Uterus (tissue), 4 donors: Measurements from ENCODE around the gene SF3B3. TPM values are rescaled to one million over a fixed set of nuclear protein-coding genes. Genes with fewer than 3 reads are reported as not detected.

Experiments used
- DNase-seq, 2 donors: peaks; one replicate each; pipeline ENCODE4 v3.0.0-alpha.2; 2019 to 2020
- H3K27ac ChIP-seq, 2 donors: fragments of 200-600 bp; sonication (generic); 1 replicate in 1 of 2; 2 replicates in 1 of 2; pipeline ENCODE4 v1.5.1; 2016 to 2018
- H3K27me3 ChIP-seq, 2 donors: fragments of 200-600 bp; sonication (generic); one replicate each; pipeline ENCODE4 v1.5.1; 2018 to 2019; ENCODE audit warnings: control low read depth in 1 of 2
- H3K36me3 ChIP-seq, 2 donors: fragments of 200-600 bp; sonication (generic); one replicate each; pipeline ENCODE4 v1.5.1; 2019; ENCODE audit warnings: control low read depth in 1 of 2
- H3K4me1 ChIP-seq, 2 donors: fragments of 200-600 bp; sonication (generic); one replicate each; pipeline ENCODE4 v1.5.1; 2018 to 2019; ENCODE audit warnings: control low read depth in 1 of 2
- H3K4me3 ChIP-seq, 2 donors: fragments of 200-600 bp; sonication (generic); 1 replicate in 1 of 2; 2 replicates in 1 of 2; pipeline ENCODE4 v1.5.1; 2018 to 2019; ENCODE audit warnings: mild to moderate bottlenecking in 1 of 2
- H3K9me3 ChIP-seq, 2 donors: fragments of 200-600 bp; sonication (generic); one replicate each; pipeline ENCODE4 v1.5.1; 2019; ENCODE audit warnings: control low read depth in 1 of 2
- POLR2A ChIP-seq, 2 donors: fragments of 450-650 bp; IDR thresholded peaks; one replicate each; pipeline ENCODE4 v1.6.1; 2016; ENCODE audit warnings: antibody characterized with exemption in 2 of 2, mild to moderate bottlenecking in 1 of 2, moderate library complexity in 1 of 2
- intact Hi-C: fragments of 100-400 bp; cut with DNase I; formaldehyde crosslinking; loops from one replicate; pipeline ENCODE4 v1.15.1; 2023; ENCODE audit warnings: low total_unique reads
- total RNA-seq, 4 donors: library from RNA; depleted of rRNA in 3 of 4; stranded (reverse); fragments of >200 nt in 3 of 4; gene quantifications; one replicate each; pipeline versions ENCODE4 v1.1.0 to v1.2.4, GENCODE V29; 2014 to 2023
- TF ChIP-seq, protein P1 (sequence below), 4 experiments: fragments of 200-600 bp in 2 of 4; fragments of 450-650 bp in 2 of 4; sonication (generic) in 2 of 4; IDR thresholded peaks; one replicate each; pipeline ENCODE4 v1.5.1; 2016 to 2019; ENCODE audit warnings: antibody characterized with exemption in 4 of 4, mild to moderate bottlenecking in 2 of 4, moderate library complexity in 1 of 4
- donor health status: DM: yes; HTN: yes; CAD: no.

The SF3B3 gene
- total RNA-seq, 4 donors from 2014 or later: 24.3 to 244 (median 145) TPM

GRCh38 chr16:70494777-70495176 is 28.8 kb upstream of the SF3B3 start:
- Histone ChIP-seq H3K4me1 (no peaks in the 10 kb centered on the region), H3K36me3 (no peaks in the 10 kb centered on the region), H3K4me3 (no peak overlapping the region), H3K27me3 (no peaks in the 10 kb centered on the region), H3K27ac (no peak overlapping the region), H3K9me3 (no peaks in the 10 kb centered on the region)
- intact Hi-C loops: no loop called here
- no peak for DNase-seq
- TF ChIP-seq POLR2A (IDR thresholded peaks at IDR 0.05): no peak
- TF ChIP-seq, protein P1, sequence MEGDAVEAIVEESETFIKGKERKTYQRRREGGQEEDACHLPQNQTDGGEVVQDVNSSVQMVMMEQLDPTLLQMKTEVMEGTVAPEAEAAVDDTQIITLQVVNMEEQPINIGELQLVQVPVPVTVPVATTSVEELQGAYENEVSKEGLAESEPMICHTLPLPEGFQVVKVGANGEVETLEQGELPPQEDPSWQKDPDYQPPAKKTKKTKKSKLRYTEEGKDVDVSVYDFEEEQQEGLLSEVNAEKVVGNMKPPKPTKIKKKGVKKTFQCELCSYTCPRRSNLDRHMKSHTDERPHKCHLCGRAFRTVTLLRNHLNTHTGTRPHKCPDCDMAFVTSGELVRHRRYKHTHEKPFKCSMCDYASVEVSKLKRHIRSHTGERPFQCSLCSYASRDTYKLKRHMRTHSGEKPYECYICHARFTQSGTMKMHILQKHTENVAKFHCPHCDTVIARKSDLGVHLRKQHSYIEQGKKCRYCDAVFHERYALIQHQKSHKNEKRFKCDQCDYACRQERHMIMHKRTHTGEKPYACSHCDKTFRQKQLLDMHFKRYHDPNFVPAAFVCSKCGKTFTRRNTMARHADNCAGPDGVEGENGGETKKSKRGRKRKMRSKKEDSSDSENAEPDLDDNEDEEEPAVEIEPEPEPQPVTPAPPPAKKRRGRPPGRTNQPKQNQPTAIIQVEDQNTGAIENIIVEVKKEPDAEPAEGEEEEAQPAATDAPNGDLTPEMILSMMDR (IDR thresholded peaks at IDR 0.05): no peak

GRCh38 chr16:70495425-70496182 is 28.0 kb upstream of the SF3B3 start:
- no peak for DNase-seq
- no peaks in the 10 kb centered on the region for H3K36me3 ChIP-seq
- no peaks in the 10 kb centered on the region for H3K4me1 ChIP-seq
- intact Hi-C loops: no loop called here
- no peaks in the 10 kb centered on the region for H3K27me3 ChIP-seq
- H3K27ac ChIP-seq: no peak overlapping the region
- no peaks in the 10 kb centered on the region for H3K9me3 ChIP-seq
- no peak overlapping the region for H3K4me3 ChIP-seq
- TF ChIP-seq, protein P1 (IDR thresholded peaks at IDR 0.05): no peak
- TF ChIP-seq POLR2A (IDR thresholded peaks at IDR 0.05): no peak

DNA sequence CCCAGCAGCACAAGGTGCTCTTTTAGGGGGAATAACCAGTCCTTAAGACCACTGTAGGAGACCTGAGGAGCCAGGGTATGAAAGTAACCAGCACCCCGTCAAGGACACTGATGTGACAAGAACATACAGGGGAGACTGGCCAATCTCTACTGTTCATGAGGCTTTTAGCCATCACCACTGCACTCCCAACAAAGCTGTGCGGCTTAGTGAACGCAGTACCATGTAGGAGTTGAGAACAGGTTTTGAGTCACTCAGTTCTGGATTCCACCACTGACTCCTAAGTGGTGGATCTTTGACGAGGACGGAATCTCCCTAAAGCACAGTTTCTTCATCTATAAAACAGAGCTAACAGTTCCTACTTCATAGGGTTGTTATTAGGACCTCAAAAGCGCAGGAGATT is 27.1 kb upstream of the SF3B3 start:
- TF ChIP-seq POLR2A (IDR thresholded peaks at IDR 0.05): no peak
- TF ChIP-seq, protein P1 (IDR thresholded peaks at IDR 0.05): no peak
- no peaks in the 10 kb centered on the region for H3K27me3 ChIP-seq
- no peaks in the 10 kb centered on the region for H3K4me1 ChIP-seq
- H3K4me3 ChIP-seq: no peak overlapping the region
- intact Hi-C loops: no loop called here
- H3K9me3 ChIP-seq: no peaks in the 10 kb centered on the region
- DNase-seq: no peak
- no peak overlapping the region for H3K27ac ChIP-seq
- H3K36me3 ChIP-seq: no peaks in the 10 kb centered on the region

- Histone ChIP-seq H3K27me3 (no peaks in the 10 kb centered on the region), H3K27ac (no peak overlapping the region), H3K36me3 (no peaks in the 10 kb centered on the region), H3K4me1 (no peaks in the 10 kb centered on the region), H3K4me3 (no peak overlapping the region), H3K9me3 (no peaks in the 10 kb centered on the region)
- TF ChIP-seq, protein P1 (IDR thresholded peaks at IDR 0.05): no peak
- TF ChIP-seq POLR2A (IDR thresholded peaks at IDR 0.05): no peak
- no peak for DNase-seq
- intact Hi-C loops: no loop called here
Measured at GRCh38 chr16:70508752-70509151, 14.9 kb upstream of the SF3B3 start.

DNA sequence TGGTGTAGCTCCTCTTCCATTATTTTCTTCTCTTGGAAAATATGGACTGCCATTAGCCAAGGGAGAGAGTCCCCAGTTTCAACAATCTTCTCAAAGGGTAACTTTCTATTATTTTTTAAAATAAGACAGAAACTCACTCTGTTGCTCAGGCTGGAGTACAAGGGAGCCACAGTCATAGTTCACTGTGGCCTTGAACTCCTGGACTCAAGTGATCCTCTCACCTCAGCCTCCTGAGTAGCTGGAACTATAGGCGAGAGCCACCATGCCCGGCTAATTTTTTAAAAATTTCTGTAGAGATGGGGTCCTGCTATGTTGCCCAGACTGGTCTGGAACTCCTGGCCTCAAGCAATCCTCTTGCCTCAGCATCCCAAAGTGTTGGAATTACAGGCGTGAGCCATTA is 13.4 kb upstream of the SF3B3 start:
- Histone ChIP-seq H3K4me1 (no peaks in the 10 kb centered on the region), H3K9me3 (no peaks in the 10 kb centered on the region), H3K27ac (no peak overlapping the region), H3K36me3 (no peaks in the 10 kb centered on the region), H3K4me3 (no peak overlapping the region), H3K27me3 (no peaks in the 10 kb centered on the region)
- DNase-seq: no peak
- intact Hi-C loops: no loop called here
- no peak for TF ChIP-seq POLR2A (IDR thresholded peaks at IDR 0.05)
- TF ChIP-seq, protein P1 (IDR thresholded peaks at IDR 0.05): no peak
